OCI-LY7 (cell line): Measurements from ENCODE around the gene SLC27A1. TPM values are rescaled to one million over a fixed set of nuclear protein-coding genes. Genes with fewer than 3 reads are reported as not detected.

Experiments used
- BruUV-seq: library from RNA; stranded (reverse); fragments of 400-500 nt; replicated peaks from 2 replicates; lab custom pipeline; 2021; lab: Mats Ljungman, UMichigan
- CTCF ChIA-PET: fragments of 300-600 bp; sonication (Branson Sonifier 250); formaldehyde crosslinking; loops from one replicate; lab custom pipeline; 2022; ENCODE audit warnings: antibody characterized with exemption; ENCODE audit not compliant: unreplicated experiment; lab: Charles Lee
- POLR2A ChIA-PET: fragments of 300-600 bp; sonication (Branson Sonifier 250); formaldehyde crosslinking; loops from one replicate; lab custom pipeline; 2022; ENCODE audit warnings: antibody characterized with exemption; lab: Charles Lee
- DNase-seq: peaks from one replicate; pipeline ENCODE4 v3.0.0-alpha.2; 2015; ENCODE audit warnings: low spot score
- H2AFZ ChIP-seq: fragments of 200-600 bp; sonication (generic), shearing (Covaris generic); 2 replicates; pipeline ENCODE4 v1.6.1; 2014; ENCODE audit warnings: mild to moderate bottlenecking, antibody characterized with exemption, low read length, moderate library complexity
- H3K27ac ChIP-seq: fragments of 200-600 bp; sonication (generic); 2 replicates; pipeline ENCODE4 v1.5.1; 2014; ENCODE audit warnings: mixed run types, low read depth, mild to moderate bottlenecking, moderate library complexity, low read length, inconsistent platforms; ENCODE audit not compliant: poor library complexity, severe bottlenecking
- H3K36me3 ChIP-seq: fragments of 200-600 bp; sonication (generic); 2 replicates; pipeline ENCODE4 v1.6.1; 2014; ENCODE audit warnings: mild to moderate bottlenecking, antibody characterized with exemption, low read length, moderate library complexity, mixed read lengths; ENCODE audit not compliant: insufficient read depth
- H3K4me1 ChIP-seq: fragments of 200-600 bp; sonication (generic); 2 replicates; pipeline ENCODE4 v1.5.1; 2014; ENCODE audit warnings: mild to moderate bottlenecking, low read length; ENCODE audit not compliant: insufficient read depth, poor library complexity, severe bottlenecking
- H3K4me2 ChIP-seq: fragments of 200-600 bp; sonication (generic); 2 replicates; pipeline ENCODE4 v1.6.1; 2014; ENCODE audit warnings: mild to moderate bottlenecking, low read length
- H3K4me3 ChIP-seq: fragments of 200-600 bp; sonication (generic); 2 replicates; pipeline ENCODE4 v1.5.1; 2014; ENCODE audit warnings: mild to moderate bottlenecking, low read depth, low read length; ENCODE audit not compliant: poor library complexity, severe bottlenecking
- H3K79me2 ChIP-seq: fragments of 200-600 bp; sonication (generic); 2 replicates; pipeline ENCODE4 v1.6.1; 2016; ENCODE audit warnings: low read depth, mild to moderate bottlenecking, low read length, moderate library complexity, mixed read lengths; ENCODE audit not compliant: insufficient read depth
- H3K9me2 ChIP-seq: fragments of 200-600 bp; sonication (generic); 2 replicates; pipeline ENCODE4 v1.6.1; 2016; ENCODE audit warnings: mild to moderate bottlenecking, low read length, mixed read lengths; ENCODE audit not compliant: insufficient read depth
- H3K9me3 ChIP-seq: fragments of 200-600 bp; sonication (generic); 2 replicates; pipeline ENCODE4 v1.6.1; 2014; ENCODE audit warnings: mild to moderate bottlenecking, mixed run types, low read length, mixed read lengths
- H4K20me1 ChIP-seq: fragments of 200-600 bp; sonication (generic); 2 replicates; pipeline ENCODE4 v1.6.1; 2014; ENCODE audit warnings: mild to moderate bottlenecking, antibody characterized with exemption, low read length, moderate library complexity, mixed read lengths; ENCODE audit not compliant: insufficient read depth
- EZH2phosphoT487 ChIP-seq: fragments of 200-600 bp; sonication (generic); IDR thresholded peaks from 2 replicates; pipeline ENCODE4 v1.6.1; 2018; ENCODE audit warnings: low read depth, borderline replicate concordance, mild to moderate bottlenecking, mixed run types, antibody characterized with exemption, low read length, moderate library complexity, mixed read lengths
- intact Hi-C: fragments of 100-400 bp; cut with micrococcal nuclease; formaldehyde crosslinking; loops from one replicate; pipeline ENCODE4 v1.10.0; 2022; ENCODE audit not compliant: unreplicated experiment
- total RNA-seq, 2 experiments: library from RNA; depleted of rRNA in 1 of 2; stranded (reverse); fragments of >200 nt in 1 of 2; shearing (Covaris generic) in 1 of 2; gene quantifications; 2 replicates each; pipeline ENCODE4 v1.2.3, GENCODE V29; 2014 to 2022
- TF ChIP-seq, protein P1 (sequence below): fragments of 200-600 bp; sonication (generic); conservative IDR thresholded peaks from 2 replicates; pipeline ENCODE4 v1.5.1; 2014; ENCODE audit warnings: mild to moderate bottlenecking, antibody characterized with exemption, low read length, moderate library complexity, mixed read lengths

SLC27A1 gene
- total RNA-seq, 2 experiments from 2014 or later = 2.5 to 3.2 TPM

GRCh38 chr19:17458970-17459369 lies 11.4 kb upstream of the SLC27A1 start:
- ChIA-PET POLR2A (no interaction called here), CTCF (no interaction called here)
- H3K9me3 ChIP-seq = no peaks in the 10 kb centered on the region
- no peak overlapping the region for H3K4me3 ChIP-seq
- BruUV-seq = no TSS peak
- H3K27ac ChIP-seq = no peak overlapping the region
- H3K79me2 ChIP-seq = no peaks in the 10 kb centered on the region
- no peaks in the 10 kb centered on the region for H4K20me1 ChIP-seq
- H3K4me2 ChIP-seq = no peak overlapping the region
- TF ChIP-seq EZH2phosphoT487 = no peak
- TF ChIP-seq, protein P1, sequence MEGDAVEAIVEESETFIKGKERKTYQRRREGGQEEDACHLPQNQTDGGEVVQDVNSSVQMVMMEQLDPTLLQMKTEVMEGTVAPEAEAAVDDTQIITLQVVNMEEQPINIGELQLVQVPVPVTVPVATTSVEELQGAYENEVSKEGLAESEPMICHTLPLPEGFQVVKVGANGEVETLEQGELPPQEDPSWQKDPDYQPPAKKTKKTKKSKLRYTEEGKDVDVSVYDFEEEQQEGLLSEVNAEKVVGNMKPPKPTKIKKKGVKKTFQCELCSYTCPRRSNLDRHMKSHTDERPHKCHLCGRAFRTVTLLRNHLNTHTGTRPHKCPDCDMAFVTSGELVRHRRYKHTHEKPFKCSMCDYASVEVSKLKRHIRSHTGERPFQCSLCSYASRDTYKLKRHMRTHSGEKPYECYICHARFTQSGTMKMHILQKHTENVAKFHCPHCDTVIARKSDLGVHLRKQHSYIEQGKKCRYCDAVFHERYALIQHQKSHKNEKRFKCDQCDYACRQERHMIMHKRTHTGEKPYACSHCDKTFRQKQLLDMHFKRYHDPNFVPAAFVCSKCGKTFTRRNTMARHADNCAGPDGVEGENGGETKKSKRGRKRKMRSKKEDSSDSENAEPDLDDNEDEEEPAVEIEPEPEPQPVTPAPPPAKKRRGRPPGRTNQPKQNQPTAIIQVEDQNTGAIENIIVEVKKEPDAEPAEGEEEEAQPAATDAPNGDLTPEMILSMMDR = no peak
- intact Hi-C loops = no loop called here
- H3K36me3 ChIP-seq = no peaks in the 10 kb centered on the region
- H3K4me1 ChIP-seq = no peaks in the 10 kb centered on the region
- no peak for DNase-seq
- no peaks in the 10 kb centered on the region for H3K9me2 ChIP-seq
- H2AFZ ChIP-seq = no peak overlapping the region

- DNase-seq = no peak
- H3K4me3 ChIP-seq = no peak within 1 kb of the TSS
- no peak for TF ChIP-seq EZH2phosphoT487
- TF ChIP-seq, protein P1 = no peak
- H4K20me1 ChIP-seq = no peaks in the 10 kb centered on the region
- no peaks in the 10 kb centered on the region for H3K36me3 ChIP-seq
- no peaks in the 10 kb centered on the region for H3K9me2 ChIP-seq
- no peaks in the 10 kb centered on the region for H3K79me2 ChIP-seq
- H3K4me1 ChIP-seq = no peaks in the 10 kb centered on the region
- CTCF ChIA-PET = no interaction called here
- intact Hi-C loops = no loop called here
- POLR2A ChIA-PET = no interaction called here
- H2AFZ ChIP-seq = no peak within 1 kb of the TSS
- no TSS peak for BruUV-seq
- no peaks in the 10 kb centered on the region for H3K9me3 ChIP-seq
- H3K27ac ChIP-seq = no peak within 1 kb of the TSS
- no peak within 1 kb of the TSS for H3K4me2 ChIP-seq
Measured at GRCh38 chr19:17460372-17461230, 9.7 kb upstream of the SLC27A1 start, which contains the start of gene NXNL1. Gene NXNL1, minus strand, starts transcription at chr19:17460926. Its CDS starts 57 bp downstream, at chr19:17460869.

- Histone ChIP-seq H3K9me3 (no peaks in the 10 kb centered on the region), H2AFZ (no peak overlapping the region), H3K27ac (no peak overlapping the region), H3K36me3 (no peaks in the 10 kb centered on the region), H4K20me1 (no peaks in the 10 kb centered on the region), H3K9me2 (no peaks in the 10 kb centered on the region), H3K4me3 (no peak overlapping the region), H3K79me2 (no peaks in the 10 kb centered on the region), H3K4me2 (no peak overlapping the region), H3K4me1 (peaks cover 30% of the 10 kb centered on the region)
- CTCF ChIA-PET = no interaction called here
- TF ChIP-seq, protein P1 = no peak
- intact Hi-C loops = loop anchor here (1.0 to 5.0 kb wide), 5 partner anchors 13 to 120 kb away; partner anchors contain the start of gene BST2
- BruUV-seq = no TSS peak
- POLR2A ChIA-PET = interaction anchor here (0.8 to 1.1 kb wide), 2 partner anchors 47 to 61 kb away, joined by 3 to 4 read pairs; partner anchors contain the start of genes BST2 and MVB12A
- no peak for DNase-seq
Measured at GRCh38 chr19:17466487-17466850, 3.9 kb upstream of the SLC27A1 start.
